ENCODE measurements around the gene EIF3F. TPM values are rescaled to one million over a fixed set of nuclear protein-coding genes. Genes with fewer than 3 reads are reported as not detected.

The EIF3F gene
- total and polyA plus RNA-seq, 2 of the 13 experiments (the other 11 are each of a cell fraction or from before 2014, with no cell fraction given): 109 to 191 TPM

DNA sequence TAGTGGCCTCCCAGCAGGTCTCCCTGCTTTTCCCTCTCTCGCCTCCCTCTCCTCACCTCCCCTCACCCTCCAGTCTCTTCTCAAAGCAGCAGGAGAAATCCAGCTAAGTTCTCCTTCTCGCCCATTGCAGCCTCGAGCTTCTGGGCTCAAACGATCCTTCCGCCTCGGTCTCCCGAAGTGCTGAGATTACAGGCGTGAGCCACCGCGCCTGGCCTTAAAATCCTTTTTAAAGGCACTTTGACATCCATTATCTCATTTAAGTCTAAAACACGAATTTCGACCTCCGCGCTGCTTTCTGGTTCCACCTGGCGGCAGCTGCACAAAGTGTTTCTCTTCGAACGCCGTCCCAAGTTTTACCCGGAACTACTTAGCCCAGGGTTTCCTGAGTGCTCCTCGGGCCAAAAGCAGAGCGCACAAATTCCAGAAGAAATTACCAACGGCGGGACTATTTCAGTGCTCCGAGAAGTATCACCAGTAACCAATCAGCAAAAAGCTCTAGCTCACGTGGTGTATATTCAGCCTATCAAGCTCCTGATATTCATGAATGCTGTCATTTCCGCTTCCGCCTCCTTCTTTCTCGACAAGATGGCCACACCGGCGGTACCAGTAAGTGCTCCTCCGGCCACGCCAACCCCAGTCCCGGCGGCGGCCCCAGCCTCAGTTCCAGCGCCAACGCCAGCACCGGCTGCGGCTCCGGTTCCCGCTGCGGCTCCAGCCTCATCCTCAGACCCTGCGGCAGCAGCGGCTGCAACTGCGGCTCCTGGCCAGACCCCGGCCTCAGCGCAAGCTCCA lies at the start of gene EIF3F (continued):
- TF ChIP-seq, protein P1, sequence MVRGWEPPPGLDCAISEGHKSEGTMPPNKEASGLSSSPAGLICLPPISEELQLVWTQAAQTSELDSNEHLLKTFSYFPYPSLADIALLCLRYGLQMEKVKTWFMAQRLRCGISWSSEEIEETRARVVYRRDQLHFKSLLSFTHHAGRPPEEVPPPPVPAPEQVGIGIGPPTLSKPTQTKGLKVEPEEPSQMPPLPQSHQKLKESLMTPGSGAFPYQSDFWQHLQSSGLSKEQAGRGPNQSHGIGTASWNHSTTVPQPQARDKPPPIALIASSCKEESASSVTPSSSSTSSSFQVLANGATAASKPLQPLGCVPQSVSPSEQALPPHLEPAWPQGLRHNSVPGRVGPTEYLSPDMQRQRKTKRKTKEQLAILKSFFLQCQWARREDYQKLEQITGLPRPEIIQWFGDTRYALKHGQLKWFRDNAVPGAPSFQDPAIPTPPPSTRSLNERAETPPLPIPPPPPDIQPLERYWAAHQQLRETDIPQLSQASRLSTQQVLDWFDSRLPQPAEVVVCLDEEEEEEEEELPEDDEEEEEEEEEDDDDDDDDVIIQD (CRISPR knock-in tag; IDR thresholded peaks at IDR 0.05; ENCODE audit: low read depth): peak; percentile 92; the same call in 1 of the 2 replicates
- no peak for TF ChIP-seq SRSF9 (IDR thresholded peaks at IDR 0.05; ENCODE audit: borderline replicate concordance, insufficient read depth, low read depth, low read length, poor library complexity, severe bottlenecking)
- peak; percentile 99 for TF ChIP-seq KAT8 (CRISPR knock-in tag; IDR thresholded peaks at IDR 0.05)
- TF ChIP-seq EEA1 (CRISPR knock-in tag; IDR thresholded peaks at IDR 0.05; ENCODE audit: borderline replicate concordance): no peak
- TF ChIP-seq TOE1 (CRISPR knock-in tag; IDR thresholded peaks at IDR 0.05): no peak
- TF ChIP-seq KMT2B (CRISPR knock-in tag; IDR thresholded peaks at IDR 0.05): peak; percentile 75
- TF ChIP-seq TFE3 (CRISPR knock-in tag; IDR thresholded peaks at IDR 0.05): 0 out of 2 replicates have a peak, but pooled peaks have one; percentile 13
- TF ChIP-seq ZNF282 (IDR thresholded peaks at IDR 0.05; ENCODE audit: partially characterized antibody): no peak
- TF ChIP-seq ZNF800 (CRISPR knock-in tag; IDR thresholded peaks at IDR 0.05): peak; percentile 51; the same call in 1 of the 2 replicates
- TF ChIP-seq POLR2G (IDR thresholded peaks at IDR 0.05; ENCODE audit: low read depth, low read length): peak; percentile 72
- TF ChIP-seq SALL2 (CRISPR knock-in tag; IDR thresholded peaks at IDR 0.05): peak; percentile 88; the same call in 1 of the 2 replicates
- no peak for TF ChIP-seq IRX3 (CRISPR knock-in tag; IDR thresholded peaks at IDR 0.05; ENCODE audit: borderline replicate concordance, low read depth)
- 0 out of 2 replicates have a peak, but pooled peaks have one; percentile 5 for TF ChIP-seq GFI1 (CRISPR knock-in tag; IDR thresholded peaks at IDR 0.05; ENCODE audit: borderline replicate concordance)
- peak; percentile 86; the same call in 1 of the 2 replicates for TF ChIP-seq E2F1 (CRISPR knock-in tag; IDR thresholded peaks at IDR 0.05)
- TF ChIP-seq EP300 (IDR thresholded peaks at IDR 0.05; ENCODE audit: low read depth in 2 of 2, low read length in 2 of 2): 0 out of 4 replicates have a peak, but pooled peaks of 1 of the 2 experiments have one; percentile 16
- TF ChIP-seq EP300 (CRISPR knock-in tag; IDR thresholded peaks at IDR 0.05; ENCODE audit: borderline replicate concordance): no peak
- 0 out of 2 replicates have a peak, but pooled peaks have one; percentile 52 for TF ChIP-seq EED (CRISPR knock-in tag; IDR thresholded peaks at IDR 0.05)

Data from HepG2 (cell line).